SK-MEL-5 (cell line): ENCODE measurements around the gene MADD. TPM values are rescaled to one million over a fixed set of nuclear protein-coding genes. Genes with fewer than 3 reads are reported as not detected.
A peak's percentile ranks its signal among the peaks of the same experiment; 100 is the strongest.

Experiments used
- DNase-seq: peaks from one replicate; pipeline ENCODE4 v3.0.0-alpha.2; 2016; ENCODE audit warnings: low read depth, low spot score
- in situ Hi-C: cut with HindIII; loops from 2 replicates; pipeline ENCODE4 v1.10.0; 2016; ENCODE audit warnings: low sequenced_read_pairs, high pct_unique_total_duplicates, low pct_unique_long_range_greater_than_20kb
- polyA plus RNA-seq, 2 experiments: library from polyadenylated mRNA; depleted of rRNA; stranded (reverse); fragments of >200 nt; gene quantifications; 2 replicates each; pipeline ENCODE4 v1.2.3, GENCODE V29; 2015
- total RNA-seq: library from RNA; depleted of rRNA; stranded (reverse); fragments of >200 nt; shearing (Covaris generic); gene quantifications from 2 replicates; pipeline ENCODE4 v1.2.3, GENCODE V29; 2014; rRNA removed

Gene MADD
- 15.7 and 16.2 TPM in 2 replicates for total RNA-seq
- polyA plus RNA-seq (2015; cell fraction: cytosol; rRNA removed): 35.5 and 48.7 TPM in 2 replicates
- 98.9 and 146 TPM in 2 replicates for polyA plus RNA-seq (2015; cell fraction: nucleus; rRNA removed)

- in situ Hi-C loops: no loop called here
- DNase-seq: peak; percentile 78
These were observed at the start of gene MADD for GRCh38 chr11:47269829-47270305. Gene MADD (plus strand): TSS chr11:47270133.

GRCh38 chr11:47220401-47220821, 49.5 kb upstream of the MADD start:
- DNase-seq: no peak
- in situ Hi-C loops: no loop called here

GRCh38 chr11:47222696-47223095, 47.2 kb upstream of the MADD start:
- DNase-seq: no peak
- in situ Hi-C loops: no loop called here

- in situ Hi-C loops: no loop called here
- DNase-seq: no peak
These were observed 44.2 kb upstream of the MADD start for GRCh38 chr11:47225552-47226400.

- no peak for DNase-seq
- in situ Hi-C loops: no loop called here
These were observed 40.8 kb upstream of the MADD start for GRCh38 chr11:47229161-47229560.

GRCh38 chr11:47233051-47233450, 36.9 kb upstream of the MADD start:
- in situ Hi-C loops: no loop called here
- no peak for DNase-seq

GRCh38 chr11:47233989-47234668, 35.8 kb upstream of the MADD start:
- peak; percentile 61 for DNase-seq
- in situ Hi-C loops: no loop called here

- no peak for DNase-seq
- in situ Hi-C loops: no loop called here
These were observed 35.2 kb upstream of the MADD start for GRCh38 chr11:47234669-47235100.

GRCh38 chr11:47235163-47235562, 34.8 kb upstream of the MADD start:
- no peak for DNase-seq
- in situ Hi-C loops: no loop called here

GRCh38 chr11:47236482-47236881, 33.5 kb upstream of the MADD start:
- no peak for DNase-seq
- in situ Hi-C loops: no loop called here

GRCh38 chr11:47239852-47240251, 30.1 kb upstream of the MADD start:
- in situ Hi-C loops: no loop called here
- DNase-seq: no peak

GRCh38 chr11:47241841-47242301, 28.1 kb upstream of the MADD start:
- in situ Hi-C loops: no loop called here
- no peak for DNase-seq

- DNase-seq: no peak
- in situ Hi-C loops: no loop called here
These were observed 27.2 kb upstream of the MADD start for GRCh38 chr11:47242596-47243192.

- in situ Hi-C loops: no loop called here
These were observed 26.5 kb upstream of the MADD start for GRCh38 chr11:47243454-47243853.

GRCh38 chr11:47244448-47245350, 25.2 kb upstream of the MADD start:
- in situ Hi-C loops: no loop called here
- no peak for DNase-seq

More at GRCh38 chr11:47243454-47243853, 26.5 kb upstream of the MADD start:
- no peak for DNase-seq

GRCh38 chr11:47245611-47246357, 24.1 kb upstream of the MADD start:
- in situ Hi-C loops: no loop called here
- no peak for DNase-seq
